ENCODE data around the gene RTL9. TPM values are rescaled to one million over a fixed set of nuclear protein-coding genes. Genes with fewer than 3 reads are reported as not detected.

The RTL9 gene
- total and polyA plus RNA-seq, 2 donors (not counting 1 experiment from before 2014, with no cell fraction given) = 0.09 to 0.17 TPM

DNA sequence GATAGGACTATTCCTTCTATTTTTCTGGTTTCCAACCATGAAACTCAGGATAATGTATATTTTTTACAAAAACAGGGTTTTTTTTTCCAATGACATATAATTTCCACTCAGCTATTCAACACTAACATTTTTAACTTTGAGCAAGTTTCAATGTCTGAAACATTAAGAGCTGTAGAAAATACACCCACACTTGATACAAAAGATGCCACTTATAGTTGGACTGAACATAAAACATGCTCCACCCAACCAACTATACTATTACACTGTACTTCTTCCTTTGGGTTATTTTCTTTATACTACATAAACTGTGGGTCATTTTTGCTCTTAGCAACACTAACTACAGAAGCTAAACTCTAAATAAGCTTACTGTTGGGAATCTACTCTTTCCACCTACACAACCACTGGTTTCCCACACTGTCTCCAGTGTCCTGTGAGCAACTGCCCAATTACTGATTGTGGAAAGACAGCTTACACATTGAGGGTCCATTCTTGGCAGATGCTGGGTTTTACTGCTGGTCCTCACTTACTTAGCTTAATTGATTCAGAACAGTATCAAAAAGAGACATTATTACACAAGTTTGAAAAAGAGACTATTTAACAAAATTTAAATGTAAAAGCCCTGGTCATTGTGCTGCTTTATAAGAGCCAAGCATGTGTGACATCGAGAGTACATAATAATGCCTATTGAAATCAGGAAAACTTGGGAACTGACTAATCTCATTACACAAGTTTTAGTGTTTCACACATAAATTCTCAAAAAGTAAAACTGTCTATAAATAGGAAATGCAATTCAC lies 47.0 kb upstream of the RTL9 start:
- H3K27ac ChIP-seq (ENCODE audit: insufficient read depth, low read length) = no peak overlapping the region
- H3K36me3 ChIP-seq (ENCODE audit: control insufficient read depth, insufficient read depth, low read length) = no peaks in the 10 kb centered on the region
- H4K20me1 ChIP-seq (ENCODE audit: control insufficient read depth, extremely low read depth, insufficient read depth, low read length) = no peaks in the 10 kb centered on the region
- no peaks in the 10 kb centered on the region for H3K9me3 ChIP-seq (ENCODE audit: control insufficient read depth, insufficient read depth, low read depth, low read length)
- H3K9ac ChIP-seq (ENCODE audit: insufficient read depth, low read length) = no peak overlapping the region
- H3K27me3 ChIP-seq (ENCODE audit: control insufficient read depth, insufficient read depth, low read length) = no peaks in the 10 kb centered on the region
- no peak overlapping the region for H3K4me2 ChIP-seq (ENCODE audit: extremely low read depth, insufficient read depth, low read length)
- no peak overlapping the region for H3K4me3 ChIP-seq (replicated peaks in 1 of 4; ENCODE audit: control extremely low read depth in 1 of 4, insufficient read depth in 1 of 4, low read depth in 3 of 4, low read length in 4 of 4)
- H2AFZ ChIP-seq (ENCODE audit: low read length) = no peak overlapping the region
- peaks cover 2% of the 10 kb centered on the region for H3K4me1 ChIP-seq (ENCODE audit: control insufficient read depth, extremely low read depth, insufficient read depth, low read length)
- no peak for DNase-seq (ENCODE audit: low read depth in 2 of 2)
- H3K79me2 ChIP-seq (ENCODE audit: control insufficient read depth, insufficient read depth, low read length) = peaks cover 81% of the 10 kb centered on the region
- TF ChIP-seq, protein P1, sequence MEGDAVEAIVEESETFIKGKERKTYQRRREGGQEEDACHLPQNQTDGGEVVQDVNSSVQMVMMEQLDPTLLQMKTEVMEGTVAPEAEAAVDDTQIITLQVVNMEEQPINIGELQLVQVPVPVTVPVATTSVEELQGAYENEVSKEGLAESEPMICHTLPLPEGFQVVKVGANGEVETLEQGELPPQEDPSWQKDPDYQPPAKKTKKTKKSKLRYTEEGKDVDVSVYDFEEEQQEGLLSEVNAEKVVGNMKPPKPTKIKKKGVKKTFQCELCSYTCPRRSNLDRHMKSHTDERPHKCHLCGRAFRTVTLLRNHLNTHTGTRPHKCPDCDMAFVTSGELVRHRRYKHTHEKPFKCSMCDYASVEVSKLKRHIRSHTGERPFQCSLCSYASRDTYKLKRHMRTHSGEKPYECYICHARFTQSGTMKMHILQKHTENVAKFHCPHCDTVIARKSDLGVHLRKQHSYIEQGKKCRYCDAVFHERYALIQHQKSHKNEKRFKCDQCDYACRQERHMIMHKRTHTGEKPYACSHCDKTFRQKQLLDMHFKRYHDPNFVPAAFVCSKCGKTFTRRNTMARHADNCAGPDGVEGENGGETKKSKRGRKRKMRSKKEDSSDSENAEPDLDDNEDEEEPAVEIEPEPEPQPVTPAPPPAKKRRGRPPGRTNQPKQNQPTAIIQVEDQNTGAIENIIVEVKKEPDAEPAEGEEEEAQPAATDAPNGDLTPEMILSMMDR (conservative IDR thresholded peaks at IDR 0.05 in 1 of 2, IDR thresholded peaks at IDR 0.05 in 1 of 2; ENCODE audit: low read depth in 1 of 2, low read length in 2 of 2) = no peak

DNA sequence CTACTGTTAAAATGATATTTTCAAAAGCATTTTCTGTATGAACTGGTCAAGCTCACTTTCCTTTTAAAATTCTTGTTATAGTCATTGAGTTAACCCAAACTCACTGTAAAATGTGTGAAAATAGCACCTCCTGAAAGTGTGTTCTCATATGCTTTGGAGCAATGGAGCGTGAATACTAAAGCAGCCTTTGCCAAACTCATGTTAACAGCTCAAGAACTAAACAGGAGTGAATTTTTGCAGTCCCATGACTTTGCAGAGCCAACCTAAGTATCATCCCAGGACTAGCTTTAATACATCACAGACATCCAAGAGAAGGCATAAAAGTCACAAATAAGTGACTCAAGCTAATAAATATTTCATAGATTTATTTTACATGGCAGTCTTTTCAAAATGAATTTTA lies 43.1 kb upstream of the RTL9 start:
- Histone ChIP-seq H3K27ac (ENCODE audit: insufficient read depth, low read length) (no peak overlapping the region), H2AFZ (ENCODE audit: low read length) (no peak overlapping the region), H3K4me3 (replicated peaks in 1 of 4; ENCODE audit: control extremely low read depth in 1 of 4, insufficient read depth in 1 of 4, low read depth in 3 of 4, low read length in 4 of 4) (peak overlapping the region; percentile 73 to 91 (median 76)), H3K9ac (ENCODE audit: insufficient read depth, low read length) (no peak overlapping the region), H3K79me2 (ENCODE audit: control insufficient read depth, insufficient read depth, low read length) (peaks cover 66% of the 10 kb centered on the region), H4K20me1 (ENCODE audit: control insufficient read depth, extremely low read depth, insufficient read depth, low read length) (no peaks in the 10 kb centered on the region), H3K36me3 (ENCODE audit: control insufficient read depth, insufficient read depth, low read length) (no peaks in the 10 kb centered on the region), H3K27me3 (ENCODE audit: control insufficient read depth, insufficient read depth, low read length) (no peaks in the 10 kb centered on the region), H3K4me2 (ENCODE audit: extremely low read depth, insufficient read depth, low read length) (peak overlapping the region; percentile 96), H3K4me1 (ENCODE audit: control insufficient read depth, extremely low read depth, insufficient read depth, low read length) (peaks cover 2% of the 10 kb centered on the region), H3K9me3 (ENCODE audit: control insufficient read depth, insufficient read depth, low read depth, low read length) (no peaks in the 10 kb centered on the region)
- TF ChIP-seq EZH2 (IDR thresholded peaks at IDR 0.05; ENCODE audit: low read length, missing control alignments) = no peak
- TF ChIP-seq, protein P1 (conservative IDR thresholded peaks at IDR 0.05 in 1 of 2, IDR thresholded peaks at IDR 0.05 in 1 of 2; ENCODE audit: low read depth in 1 of 2, low read length in 2 of 2) = no peak
- DNase-seq (ENCODE audit: low read depth in 2 of 2) = peak in 1 of 2 donors; percentile 33

- Histone ChIP-seq H3K4me1 (ENCODE audit: control insufficient read depth, extremely low read depth, insufficient read depth, low read length) (no peaks in the 10 kb centered on the region), H3K36me3 (ENCODE audit: control insufficient read depth, insufficient read depth, low read length) (no peaks in the 10 kb centered on the region), H4K20me1 (ENCODE audit: control insufficient read depth, extremely low read depth, insufficient read depth, low read length) (no peaks in the 10 kb centered on the region), H2AFZ (ENCODE audit: low read length) (no peak overlapping the region), H3K79me2 (ENCODE audit: control insufficient read depth, insufficient read depth, low read length) (peaks cover 58% of the 10 kb centered on the region), H3K4me3 (replicated peaks in 1 of 4; ENCODE audit: control extremely low read depth in 1 of 4, insufficient read depth in 1 of 4, low read depth in 3 of 4, low read length in 4 of 4) (peak overlapping the region; percentile 73 to 91 (median 76)), H3K9ac (ENCODE audit: insufficient read depth, low read length) (peak overlapping the region; percentile 26), H3K27ac (ENCODE audit: insufficient read depth, low read length) (peak overlapping the region; percentile 89), H3K4me2 (ENCODE audit: extremely low read depth, insufficient read depth, low read length) (peak overlapping the region; percentile 1), H3K9me3 (ENCODE audit: control insufficient read depth, insufficient read depth, low read depth, low read length) (no peaks in the 10 kb centered on the region), H3K27me3 (ENCODE audit: control insufficient read depth, insufficient read depth, low read length) (no peaks in the 10 kb centered on the region)
- TF ChIP-seq EZH2 (IDR thresholded peaks at IDR 0.05; ENCODE audit: low read length, missing control alignments) = no peak
- TF ChIP-seq, protein P1 (conservative IDR thresholded peaks at IDR 0.05 in 1 of 2, IDR thresholded peaks at IDR 0.05 in 1 of 2; ENCODE audit: low read depth in 1 of 2, low read length in 2 of 2) = no peak
- DNase-seq (ENCODE audit: low read depth in 2 of 2) = no peak
Measured at GRCh38 chrX:110316351-110317060, 42.1 kb upstream of the RTL9 start.
